ENCODE measurements around the gene TAMALIN. TPM values are rescaled to one million over a fixed set of nuclear protein-coding genes. Genes with fewer than 3 reads are reported as not detected.

TAMALIN gene
- total RNA-seq, 1 experiment from 2014 or later, result not detected

DNA sequence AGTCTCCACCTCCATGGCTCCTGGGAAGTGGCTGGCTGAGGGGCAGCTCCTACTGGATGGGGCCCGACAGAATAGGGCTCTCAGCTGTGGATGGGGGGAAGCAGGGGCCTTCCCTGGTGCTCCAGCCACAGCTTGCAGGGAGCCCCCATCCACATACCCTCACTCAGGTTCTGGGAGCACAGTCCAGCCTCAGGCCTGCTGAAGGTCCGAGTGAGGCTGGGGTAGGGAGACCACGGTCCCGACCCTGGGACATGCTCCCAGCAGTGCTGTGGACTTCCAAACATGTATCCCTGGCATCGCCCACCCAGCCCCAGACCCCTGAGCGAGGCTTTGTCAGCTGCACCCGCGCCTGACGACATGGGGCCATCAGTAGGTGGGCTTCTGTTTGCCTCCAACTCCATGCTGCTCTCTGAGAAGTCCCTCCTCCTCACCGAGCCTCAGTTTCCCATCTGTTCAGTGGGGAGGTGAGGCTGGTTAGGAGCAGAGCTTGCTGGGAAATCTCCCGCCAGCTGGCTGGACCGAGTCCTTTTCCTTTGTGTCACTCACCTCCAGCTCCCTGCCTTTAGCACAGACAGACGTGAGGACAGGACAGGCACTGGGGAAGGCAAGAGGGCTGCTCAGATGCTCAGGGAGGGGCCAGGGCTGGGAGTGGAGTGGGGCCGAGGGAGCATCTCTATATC lies 53.9 kb downstream of the TAMALIN start:
- TF ChIP-seq, protein P1, sequence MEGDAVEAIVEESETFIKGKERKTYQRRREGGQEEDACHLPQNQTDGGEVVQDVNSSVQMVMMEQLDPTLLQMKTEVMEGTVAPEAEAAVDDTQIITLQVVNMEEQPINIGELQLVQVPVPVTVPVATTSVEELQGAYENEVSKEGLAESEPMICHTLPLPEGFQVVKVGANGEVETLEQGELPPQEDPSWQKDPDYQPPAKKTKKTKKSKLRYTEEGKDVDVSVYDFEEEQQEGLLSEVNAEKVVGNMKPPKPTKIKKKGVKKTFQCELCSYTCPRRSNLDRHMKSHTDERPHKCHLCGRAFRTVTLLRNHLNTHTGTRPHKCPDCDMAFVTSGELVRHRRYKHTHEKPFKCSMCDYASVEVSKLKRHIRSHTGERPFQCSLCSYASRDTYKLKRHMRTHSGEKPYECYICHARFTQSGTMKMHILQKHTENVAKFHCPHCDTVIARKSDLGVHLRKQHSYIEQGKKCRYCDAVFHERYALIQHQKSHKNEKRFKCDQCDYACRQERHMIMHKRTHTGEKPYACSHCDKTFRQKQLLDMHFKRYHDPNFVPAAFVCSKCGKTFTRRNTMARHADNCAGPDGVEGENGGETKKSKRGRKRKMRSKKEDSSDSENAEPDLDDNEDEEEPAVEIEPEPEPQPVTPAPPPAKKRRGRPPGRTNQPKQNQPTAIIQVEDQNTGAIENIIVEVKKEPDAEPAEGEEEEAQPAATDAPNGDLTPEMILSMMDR (IDR thresholded peaks at IDR 0.05; ENCODE audit: unreplicated experiment), result no peak
- Mint-ChIP-seq H3K27ac (ENCODE audit: low read depth, unreplicated experiment) (no peak overlapping the region), H3K36me3 (ENCODE audit: insufficient read depth, unreplicated experiment) (peaks cover 6% of the 10 kb centered on the region), H3K4me3 (ENCODE audit: unreplicated experiment) (no peak overlapping the region), H3K9me3 (ENCODE audit: unreplicated experiment) (no peaks in the 10 kb centered on the region), H3K27me3 (ENCODE audit: insufficient read depth, unreplicated experiment) (peaks cover 6% of the 10 kb centered on the region), H3K4me1 (ENCODE audit: insufficient read depth, unreplicated experiment) (no peaks in the 10 kb centered on the region)
- CTCF ChIA-PET, result interaction anchor here (1.0 to 32.1 kb wide), 5 partner anchors 10 to 67 kb away, joined by 3 to 560 read pairs (median 4); partner anchors contain the start of gene SMIM41
- BruUV-seq (replicated peaks), result no TSS peak
- no peak for DNase-seq (ENCODE audit: unreplicated experiment)
- intact Hi-C loops (cut with micrococcal nuclease), result no loop called here
- POLR2A ChIA-PET, result no interaction called here

DNA sequence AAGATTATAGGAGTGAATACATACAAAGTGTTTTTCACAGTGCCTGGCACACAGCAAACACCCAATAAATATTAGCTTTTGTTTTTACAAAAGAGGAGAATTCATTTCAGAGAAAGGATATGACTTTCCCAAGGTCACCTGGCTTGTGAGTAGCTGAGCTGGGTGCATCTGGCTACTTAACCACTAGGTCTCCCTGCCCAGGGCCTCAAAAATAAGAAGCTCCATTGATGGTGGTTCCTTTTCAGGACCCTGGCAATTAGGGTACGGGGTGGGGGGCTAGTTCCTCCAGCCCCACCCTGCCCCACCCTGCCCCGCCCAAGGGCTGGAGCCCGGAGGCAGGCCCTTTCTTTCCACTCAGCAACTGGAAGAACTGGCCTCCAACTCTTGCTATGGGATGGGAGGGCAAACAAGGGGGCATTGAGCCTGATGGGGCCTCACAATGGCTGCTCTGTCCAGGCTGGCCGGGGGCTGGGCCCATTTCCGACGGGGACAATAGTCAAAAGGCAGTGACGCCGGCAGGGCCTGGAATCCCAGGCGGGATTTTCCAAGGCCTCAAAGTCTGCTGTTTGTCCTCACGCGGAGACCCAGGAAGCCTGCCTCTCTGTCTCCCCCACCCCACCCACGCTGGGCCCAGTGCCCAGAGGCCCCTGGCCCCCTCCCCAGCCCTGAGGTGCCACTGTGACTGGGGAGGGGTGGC lies 54.9 kb downstream of the TAMALIN start:
- intact Hi-C loops (cut with micrococcal nuclease), result no loop called here
- CTCF ChIA-PET, result interaction anchor here (0.5 to 32.1 kb wide), 5 partner anchors 11 to 68 kb away, joined by 3 to 560 read pairs (median 4); partner anchors contain the start of gene SMIM41
- H3K9me3 Mint-ChIP-seq (ENCODE audit: unreplicated experiment), result no peaks in the 10 kb centered on the region
- no peak overlapping the region for H3K4me3 Mint-ChIP-seq (ENCODE audit: unreplicated experiment)
- H3K27ac Mint-ChIP-seq (ENCODE audit: low read depth, unreplicated experiment), result no peak overlapping the region
- TF ChIP-seq, protein P1 (IDR thresholded peaks at IDR 0.05; ENCODE audit: unreplicated experiment), result no peak
- no peaks in the 10 kb centered on the region for H3K4me1 Mint-ChIP-seq (ENCODE audit: insufficient read depth, unreplicated experiment)
- no peak for DNase-seq (ENCODE audit: unreplicated experiment)
- POLR2A ChIA-PET, result no interaction called here
- peaks cover 6% of the 10 kb centered on the region for H3K36me3 Mint-ChIP-seq (ENCODE audit: insufficient read depth, unreplicated experiment)
- no TSS peak for BruUV-seq (replicated peaks)
- H3K27me3 Mint-ChIP-seq (ENCODE audit: insufficient read depth, unreplicated experiment), result peaks cover 16% of the 10 kb centered on the region

DNA sequence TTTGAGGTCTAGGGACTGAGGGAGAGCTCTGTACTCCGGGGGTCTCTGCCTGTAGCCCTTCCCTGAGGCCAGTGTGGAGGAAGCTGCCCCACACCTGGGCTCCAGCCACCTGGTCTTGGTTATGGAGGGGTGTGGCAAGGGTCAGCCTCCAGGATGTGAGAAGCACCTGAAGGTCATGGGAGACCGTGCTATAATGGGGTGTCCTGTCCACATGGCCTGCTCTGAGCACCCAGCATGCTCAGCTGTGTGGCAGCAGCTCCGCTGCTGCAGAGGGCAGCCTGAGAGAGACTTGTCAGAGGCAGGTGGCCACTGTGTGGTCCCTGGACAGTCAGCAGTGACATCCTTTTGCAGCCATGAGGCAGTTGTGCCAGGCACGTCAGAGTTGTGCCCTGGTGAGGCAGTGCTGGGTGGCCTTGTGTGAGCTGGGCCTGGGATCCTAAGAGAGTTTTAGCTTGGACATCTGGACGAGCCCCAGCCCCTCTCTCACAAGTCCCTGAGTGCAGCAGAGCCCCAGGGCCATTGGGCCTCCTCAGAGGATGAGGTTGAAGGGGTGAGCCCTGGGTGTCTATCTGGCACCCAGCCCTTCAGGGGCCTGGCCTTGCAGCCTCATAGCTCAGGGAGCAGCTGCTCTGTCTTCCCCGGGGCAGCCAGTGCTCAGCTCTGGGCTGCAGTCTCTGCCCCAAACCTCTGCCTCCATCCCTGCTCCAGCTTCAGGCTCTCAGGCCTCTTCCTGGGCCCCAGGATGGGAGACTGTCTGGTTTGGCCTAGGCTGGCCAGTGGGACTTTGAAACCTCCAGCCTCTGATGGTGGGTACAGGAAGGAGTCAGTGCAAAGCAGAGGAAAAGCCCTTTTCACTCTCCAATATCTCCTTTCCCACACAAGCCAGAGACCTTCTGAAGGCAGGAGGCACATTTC lies 55.7 kb downstream of the TAMALIN start:
- CTCF ChIA-PET, result interaction anchor here (0.5 to 32.1 kb wide), 3 partner anchors 22 to 70 kb away, joined by 4 to 560 read pairs (median 5); no protein-coding TSS in a partner anchor
- no peaks in the 10 kb centered on the region for H3K9me3 Mint-ChIP-seq (ENCODE audit: unreplicated experiment)
- POLR2A ChIA-PET, result no interaction called here

More for the DNA sequence above, 55.7 kb downstream of the TAMALIN start:
- Mint-ChIP-seq H3K36me3 (ENCODE audit: insufficient read depth, unreplicated experiment) (peaks cover 2% of the 10 kb centered on the region), H3K27ac (ENCODE audit: low read depth, unreplicated experiment) (no peak overlapping the region), H3K27me3 (ENCODE audit: insufficient read depth, unreplicated experiment) (peaks cover 20% of the 10 kb centered on the region), H3K4me3 (ENCODE audit: unreplicated experiment) (no peak overlapping the region), H3K4me1 (ENCODE audit: insufficient read depth, unreplicated experiment) (no peaks in the 10 kb centered on the region)
- intact Hi-C loops (cut with micrococcal nuclease), result no loop called here
- no peak for DNase-seq (ENCODE audit: unreplicated experiment)
- TF ChIP-seq, protein P1 (IDR thresholded peaks at IDR 0.05; ENCODE audit: unreplicated experiment), result no peak
- no TSS peak for BruUV-seq (replicated peaks)

Data from MCF 10A (cell line).